LNCaP clone FGC (cell line): ENCODE results near the gene CD84.
"Not testable (repeated sequence)": the region's sequence is repeated elsewhere in the genome, so short reads cannot be mapped to it uniquely, and the experiment has no call there.

Experiments used
- DNase-seq: peaks from one replicate; pipeline ENCODE4 v3.0.0-alpha.2; 2011; ENCODE audit warnings: low read depth
- H3K4me3 ChIP-seq: 2 replicates; pipeline ENCODE4 v1.5.1; 2011; ENCODE audit warnings: mild to moderate bottlenecking, low read depth, low read length, control low read depth
- CTCF ChIP-seq: IDR thresholded peaks from 2 replicates; pipeline ENCODE4 v1.5.1; 2012; ENCODE audit warnings: mild to moderate bottlenecking; ENCODE audit not compliant: control insufficient read depth, insufficient read depth; ENCODE audit errors: extremely low read depth

Gene CD84

GRCh38 chr1:160575112-160575664 is 4.1 kb downstream of the CD84 start:
- TF ChIP-seq CTCF, result no peak
- no peak overlapping the region for H3K4me3 ChIP-seq

GRCh38 chr1:160570840-160571239 is 8.5 kb downstream of the CD84 start:
- no peak for TF ChIP-seq CTCF
- no peak overlapping the region for H3K4me3 ChIP-seq
- no peak for DNase-seq

More at GRCh38 chr1:160575112-160575664, 4.1 kb downstream of the CD84 start:
- no peak for DNase-seq

- no peak for TF ChIP-seq CTCF
- DNase-seq, result no peak
- no peak overlapping the region for H3K4me3 ChIP-seq
These were observed 9.5 kb downstream of the CD84 start for GRCh38 chr1:160569806-160570205.

DNA sequence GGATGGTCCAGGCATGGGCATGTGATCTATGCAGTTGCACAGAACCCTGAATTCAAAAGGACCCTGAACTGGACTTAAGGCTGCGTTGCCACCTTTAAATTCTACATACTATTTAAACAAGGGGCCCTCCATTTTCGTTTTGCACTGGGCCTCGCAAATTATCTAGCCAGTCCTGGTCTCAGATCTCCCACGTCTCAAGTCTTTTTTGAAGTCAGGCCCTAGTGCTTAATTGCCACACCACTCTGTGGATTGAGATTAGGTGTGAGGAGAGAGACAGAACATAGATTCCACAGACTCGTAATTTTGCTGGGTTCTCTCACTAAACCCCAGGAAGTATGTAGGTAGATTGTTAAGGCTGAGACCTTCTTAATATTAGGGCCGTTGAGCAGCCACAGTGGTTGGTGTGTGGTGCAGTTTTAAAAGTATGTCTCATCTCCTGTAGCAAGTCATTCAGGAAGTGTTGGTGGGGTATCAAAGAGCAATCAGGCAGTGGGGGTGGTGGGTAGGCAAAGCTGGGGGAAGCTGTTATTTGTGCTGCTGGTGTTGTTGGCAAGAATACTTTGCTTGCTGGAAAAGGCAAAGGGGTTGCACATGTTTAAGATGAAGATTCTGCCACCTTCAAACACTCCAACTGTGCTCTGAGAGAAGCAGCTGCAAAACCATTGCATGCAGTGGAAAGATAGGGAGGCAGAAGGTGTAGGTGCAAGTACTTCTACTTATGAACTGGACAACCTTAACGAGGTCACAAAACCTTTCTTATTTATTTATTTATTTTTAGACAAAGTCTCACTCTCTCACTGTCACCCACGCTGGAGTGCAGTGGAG is 11.2 kb downstream of the CD84 start:
- TF ChIP-seq CTCF, result no peak
- DNase-seq, result no peak
- H3K4me3 ChIP-seq, result no peak overlapping the region

GRCh38 chr1:160567341-160567740 is 12.0 kb downstream of the CD84 start:
- H3K4me3 ChIP-seq, result no peak overlapping the region
- TF ChIP-seq CTCF, result no peak
- DNase-seq, result no peak

DNA sequence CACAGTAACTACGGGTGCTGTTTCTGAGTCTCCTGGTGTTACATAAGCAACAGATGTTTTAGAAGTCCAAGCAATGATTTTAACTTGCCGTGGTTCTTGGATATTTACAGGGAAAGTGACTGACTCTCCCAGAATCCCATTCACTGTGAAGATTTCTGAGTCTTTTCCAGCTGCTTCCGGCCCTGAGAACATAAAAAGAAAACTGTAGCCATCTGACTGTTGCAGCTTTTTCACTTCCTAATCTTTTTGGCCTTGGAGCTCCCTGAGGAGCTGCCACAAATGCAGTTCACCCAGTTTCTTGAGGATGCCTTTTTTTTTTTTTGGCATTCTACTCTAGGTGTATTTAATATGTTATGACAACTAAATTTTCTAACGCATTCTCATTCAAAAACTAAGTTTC is 13.7 kb downstream of the CD84 start:
- DNase-seq, result no peak
- no peak overlapping the region for H3K4me3 ChIP-seq
- TF ChIP-seq CTCF, result no peak

GRCh38 chr1:160563230-160563629 is 16.1 kb downstream of the CD84 start:
- not testable (repeated sequence) for H3K4me3 ChIP-seq, DNase-seq

GRCh38 chr1:160562745-160563144 is 16.6 kb downstream of the CD84 start:
- not testable (repeated sequence) for H3K4me3 ChIP-seq, DNase-seq
